OCI-LY1 (cell line): ENCODE data around the gene CNN3.

Experiments used
- EZH2 ChIP-seq: fragments of 200-600 bp; sonication (generic), shearing (Covaris generic); IDR thresholded peaks from 2 replicates; pipeline ENCODE4 v1.8.0; 2017; ENCODE audit warnings: borderline replicate concordance, mixed run types, mild to moderate bottlenecking, antibody characterized with exemption, low read length, moderate library complexity, mixed read lengths
- TF ChIP-seq, protein P1 (sequence below): fragments of 200-600 bp; sonication (generic), shearing (Covaris generic); IDR thresholded peaks from 2 replicates; pipeline ENCODE4 v1.5.1; 2017; ENCODE audit warnings: mild to moderate bottlenecking, antibody characterized with exemption, low read length, moderate library complexity, mixed read lengths

DNA sequence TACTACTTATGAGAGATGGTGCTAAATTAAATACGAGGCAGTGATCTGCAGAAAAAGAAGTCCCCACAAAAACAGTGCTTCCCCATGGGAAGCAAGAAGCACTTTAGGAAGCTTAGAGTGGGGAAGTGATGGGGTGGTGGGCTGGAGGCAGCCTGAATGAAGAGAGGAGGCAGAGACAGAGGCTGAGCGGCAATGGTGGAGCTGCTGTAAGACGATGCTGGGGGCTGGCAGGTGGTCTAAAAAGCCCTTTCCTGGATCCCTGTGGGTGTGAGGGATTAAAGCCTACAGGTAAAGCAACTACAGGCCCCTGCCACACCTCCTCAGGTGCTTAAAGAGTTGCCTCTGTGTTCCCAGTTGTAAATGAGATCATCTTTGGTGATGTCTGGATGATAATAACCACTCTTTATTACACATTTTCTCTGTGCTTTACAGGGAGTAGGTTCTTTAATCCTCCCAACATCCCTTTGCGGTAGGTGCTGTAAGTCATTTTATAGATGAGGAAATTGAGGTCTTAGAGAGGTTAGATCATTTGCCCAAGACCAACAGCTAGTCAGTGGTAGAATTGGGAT, 39.2 kb downstream of the CNN3 start:
- TF ChIP-seq, protein P1, sequence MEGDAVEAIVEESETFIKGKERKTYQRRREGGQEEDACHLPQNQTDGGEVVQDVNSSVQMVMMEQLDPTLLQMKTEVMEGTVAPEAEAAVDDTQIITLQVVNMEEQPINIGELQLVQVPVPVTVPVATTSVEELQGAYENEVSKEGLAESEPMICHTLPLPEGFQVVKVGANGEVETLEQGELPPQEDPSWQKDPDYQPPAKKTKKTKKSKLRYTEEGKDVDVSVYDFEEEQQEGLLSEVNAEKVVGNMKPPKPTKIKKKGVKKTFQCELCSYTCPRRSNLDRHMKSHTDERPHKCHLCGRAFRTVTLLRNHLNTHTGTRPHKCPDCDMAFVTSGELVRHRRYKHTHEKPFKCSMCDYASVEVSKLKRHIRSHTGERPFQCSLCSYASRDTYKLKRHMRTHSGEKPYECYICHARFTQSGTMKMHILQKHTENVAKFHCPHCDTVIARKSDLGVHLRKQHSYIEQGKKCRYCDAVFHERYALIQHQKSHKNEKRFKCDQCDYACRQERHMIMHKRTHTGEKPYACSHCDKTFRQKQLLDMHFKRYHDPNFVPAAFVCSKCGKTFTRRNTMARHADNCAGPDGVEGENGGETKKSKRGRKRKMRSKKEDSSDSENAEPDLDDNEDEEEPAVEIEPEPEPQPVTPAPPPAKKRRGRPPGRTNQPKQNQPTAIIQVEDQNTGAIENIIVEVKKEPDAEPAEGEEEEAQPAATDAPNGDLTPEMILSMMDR, result no peak
- TF ChIP-seq EZH2, result no peak
